ENCODE data around the gene EVI5L.

EVI5L gene

GRCh38 chr19:7795555-7796161, 34.4 kb upstream of the EVI5L start:
- DNase-seq (ENCODE audit: low read depth), result no peak
- TF ChIP-seq, protein P1, sequence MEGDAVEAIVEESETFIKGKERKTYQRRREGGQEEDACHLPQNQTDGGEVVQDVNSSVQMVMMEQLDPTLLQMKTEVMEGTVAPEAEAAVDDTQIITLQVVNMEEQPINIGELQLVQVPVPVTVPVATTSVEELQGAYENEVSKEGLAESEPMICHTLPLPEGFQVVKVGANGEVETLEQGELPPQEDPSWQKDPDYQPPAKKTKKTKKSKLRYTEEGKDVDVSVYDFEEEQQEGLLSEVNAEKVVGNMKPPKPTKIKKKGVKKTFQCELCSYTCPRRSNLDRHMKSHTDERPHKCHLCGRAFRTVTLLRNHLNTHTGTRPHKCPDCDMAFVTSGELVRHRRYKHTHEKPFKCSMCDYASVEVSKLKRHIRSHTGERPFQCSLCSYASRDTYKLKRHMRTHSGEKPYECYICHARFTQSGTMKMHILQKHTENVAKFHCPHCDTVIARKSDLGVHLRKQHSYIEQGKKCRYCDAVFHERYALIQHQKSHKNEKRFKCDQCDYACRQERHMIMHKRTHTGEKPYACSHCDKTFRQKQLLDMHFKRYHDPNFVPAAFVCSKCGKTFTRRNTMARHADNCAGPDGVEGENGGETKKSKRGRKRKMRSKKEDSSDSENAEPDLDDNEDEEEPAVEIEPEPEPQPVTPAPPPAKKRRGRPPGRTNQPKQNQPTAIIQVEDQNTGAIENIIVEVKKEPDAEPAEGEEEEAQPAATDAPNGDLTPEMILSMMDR (conservative IDR thresholded peaks at IDR 0.05; ENCODE audit: low read length), result no peak

DNA sequence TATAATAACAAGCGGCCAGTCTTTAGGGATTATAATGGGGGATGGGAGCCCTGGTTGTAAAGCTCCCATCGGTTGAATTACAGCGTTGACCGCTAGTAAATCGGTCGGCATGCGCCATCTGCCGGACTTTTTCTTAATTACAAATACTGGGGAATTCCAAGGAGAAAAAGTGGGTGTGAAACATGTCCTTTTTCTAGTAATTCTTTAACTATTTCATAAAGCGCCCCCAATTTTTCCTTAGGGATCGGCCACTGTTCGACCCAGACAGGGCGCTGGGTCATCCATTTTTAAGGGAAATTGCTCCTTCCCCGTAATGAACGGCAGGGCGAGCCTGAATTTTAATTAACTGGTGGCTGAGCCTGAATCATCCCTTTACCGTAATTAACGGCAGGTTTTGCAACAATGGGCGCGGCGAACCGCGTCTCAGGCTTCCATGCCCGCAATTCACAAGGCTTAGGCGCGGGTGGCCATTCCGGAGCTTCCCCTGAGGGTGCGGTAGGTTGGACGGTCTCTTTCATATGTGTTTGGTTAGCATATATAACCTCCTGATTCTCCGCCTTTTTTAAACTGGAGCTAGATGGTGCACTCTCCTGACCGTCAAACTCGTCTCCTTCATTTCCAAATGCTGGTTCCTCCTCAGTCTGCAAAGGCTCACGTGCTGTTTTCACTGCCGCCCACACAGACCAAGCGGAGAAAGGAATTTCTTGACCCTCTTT, 30.2 kb upstream of the EVI5L start:
- DNase-seq (ENCODE audit: low read depth), result peak; percentile 63
- TF ChIP-seq, protein P1 (conservative IDR thresholded peaks at IDR 0.05; ENCODE audit: low read length), result peak; percentile 64
- peak overlapping the region; percentile 45 for H3K4me3 ChIP-seq (ENCODE audit: low read length)

More at GRCh38 chr19:7795555-7796161, 34.4 kb upstream of the EVI5L start:
- no peak overlapping the region for H3K4me3 ChIP-seq (ENCODE audit: low read length)

- H3K4me3 ChIP-seq (ENCODE audit: low read length), result no peak overlapping the region
- TF ChIP-seq, protein P1 (conservative IDR thresholded peaks at IDR 0.05; ENCODE audit: low read length), result no peak
- no peak for DNase-seq (ENCODE audit: low read depth)
Measured at GRCh38 chr19:7801020-7801570, 28.9 kb upstream of the EVI5L start.

GRCh38 chr19:7806234-7806633, 23.8 kb upstream of the EVI5L start:
- no peak overlapping the region for H3K4me3 ChIP-seq (ENCODE audit: low read length)
- DNase-seq (ENCODE audit: low read depth), result no peak
- TF ChIP-seq, protein P1 (conservative IDR thresholded peaks at IDR 0.05; ENCODE audit: low read length), result no peak

GRCh38 chr19:7806876-7807275, 23.1 kb upstream of the EVI5L start:
- no peak for DNase-seq (ENCODE audit: low read depth)
- TF ChIP-seq, protein P1 (conservative IDR thresholded peaks at IDR 0.05; ENCODE audit: low read length), result no peak
- H3K4me3 ChIP-seq (ENCODE audit: low read length), result no peak overlapping the region

DNA sequence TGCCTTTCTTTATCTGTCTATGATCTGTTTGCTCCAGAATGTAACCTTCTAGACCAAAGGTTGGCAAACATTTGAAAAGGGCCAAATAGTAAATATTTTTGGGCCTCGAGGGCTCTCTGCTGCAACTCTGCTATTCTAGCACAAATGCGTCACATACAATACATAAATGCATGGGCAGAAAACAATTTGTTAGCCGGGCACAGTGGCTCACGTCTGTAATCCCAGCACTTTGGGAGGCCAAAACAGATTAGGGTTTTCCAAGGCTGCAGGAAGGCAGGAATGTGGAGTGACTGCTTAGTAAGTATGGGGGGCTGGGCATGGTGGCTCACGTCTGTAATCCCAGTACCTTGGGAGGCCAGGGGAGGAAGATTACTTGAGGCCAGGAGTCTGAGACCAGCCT, 21.9 kb upstream of the EVI5L start:
- no peak for DNase-seq (ENCODE audit: low read depth)
- H3K4me3 ChIP-seq (ENCODE audit: low read length), result no peak overlapping the region
- TF ChIP-seq, protein P1 (conservative IDR thresholded peaks at IDR 0.05; ENCODE audit: low read length), result no peak

DNA sequence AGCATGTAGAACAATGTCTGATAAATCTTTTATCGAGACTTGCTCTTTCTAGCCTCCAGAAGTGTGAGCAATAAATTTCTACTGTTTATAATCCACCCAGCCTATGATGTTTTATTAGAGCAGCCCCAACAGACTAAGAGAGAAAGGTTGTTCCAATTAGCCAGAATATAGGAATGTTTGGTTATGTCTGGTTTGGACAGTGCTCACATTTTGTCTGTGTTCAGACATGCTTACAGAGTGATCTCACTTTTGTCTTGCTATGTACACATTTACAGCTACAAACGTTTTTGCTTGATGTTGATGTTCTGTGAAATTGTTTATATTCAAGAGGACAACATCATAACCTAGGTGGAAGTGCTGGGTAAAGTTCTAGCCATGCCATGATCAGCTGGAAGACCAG, 18.0 kb upstream of the EVI5L start:
- H3K4me3 ChIP-seq (ENCODE audit: low read length), result no peak overlapping the region
- TF ChIP-seq, protein P1 (conservative IDR thresholded peaks at IDR 0.05; ENCODE audit: low read length), result no peak
- DNase-seq (ENCODE audit: low read depth), result no peak
